Measurements from ENCODE around the gene ARMC8.

GRCh38 chr3:138281561-138281960 is 94.5 kb downstream of the ARMC8 start:
- TF ChIP-seq POLR2AphosphoS5 (IDR thresholded peaks at IDR 0.05; ENCODE audit: low read depth) (no peak), CTCF (IDR thresholded peaks at IDR 0.05; ENCODE audit: insufficient read depth, low read length) (no peak), REST (IDR thresholded peaks at IDR 0.05; ENCODE audit: insufficient replicate concordance, low read depth) (no peak), SPI1 (IDR thresholded peaks at IDR 0.05; ENCODE audit: borderline replicate concordance, low read depth) (no peak), GABPA (IDR thresholded peaks at IDR 0.05; ENCODE audit: low read depth) (no peak)

All from HL-60 (cell line).